Activated B cell treated with CpG ODN at 0.5 μM for 24 hours (primary cell): ENCODE results near the gene TENM4. TPM values are rescaled to one million over a fixed set of nuclear protein-coding genes. Genes with fewer than 3 reads are reported as not detected.

ENCODE experiments used
- ATAC-seq: fragments of 200-7000 bp; cut with Tn5 transposase; one replicate; pipeline ENCODE4 v1.10.0; 2021; ENCODE audit warnings: low read depth, mild to moderate bottlenecking, moderate library complexity
- CTCF ChIA-PET: fragments of 350-600 bp; sonication (Branson Sonifier 250); formaldehyde crosslinking; loops from one replicate; lab custom pipeline; 2021; ENCODE audit warnings: antibody characterized with exemption; lab: Charles Lee
- POLR2A ChIA-PET: fragments of 350-600 bp; sonication (Branson Sonifier 250); formaldehyde crosslinking; loops from one replicate; lab custom pipeline; 2021; ENCODE audit warnings: antibody characterized with exemption; lab: Charles Lee
- DNase-seq: peaks from one replicate; pipeline ENCODE4 v3.0.0; 2022
- H3K27ac Mint-ChIP-seq: one replicate; pipeline ENCODE4 v1.8.0; 2020; ENCODE audit warnings: mixed read lengths
- H3K27me3 Mint-ChIP-seq: one replicate; pipeline ENCODE4 v1.8.0; 2021; ENCODE audit warnings: mixed read lengths
- H3K36me3 Mint-ChIP-seq: one replicate; pipeline ENCODE4 v1.8.0; 2021; ENCODE audit warnings: low read depth, mixed read lengths
- H3K4me1 Mint-ChIP-seq: one replicate; pipeline ENCODE4 v1.8.0; 2021; ENCODE audit warnings: mixed read lengths
- H3K4me3 Mint-ChIP-seq: one replicate; pipeline ENCODE4 v1.8.0; 2020; ENCODE audit warnings: mild to moderate bottlenecking, mixed read lengths
- H3K9me3 Mint-ChIP-seq: one replicate; pipeline ENCODE4 v1.8.0; 2020; ENCODE audit warnings: mixed read lengths
- CTCF ChIP-seq: fragments of 200-600 bp; IDR thresholded peaks from one replicate; pipeline ENCODE4 v1.8.0; 2022; ENCODE audit warnings: antibody characterized with exemption, mild to moderate bottlenecking
- intact Hi-C: fragments of 100-400 bp; cut with micrococcal nuclease; formaldehyde crosslinking; loops from one replicate; pipeline ENCODE4 v1.15.1; 2024
- total RNA-seq: library from RNA; stranded (reverse); gene quantifications from 2 replicates; pipeline ENCODE4 v1.2.3, GENCODE V29; 2022

TENM4 gene
- total RNA-seq, 1 donor from 2014 or later: 2.4 TPM

- Mint-ChIP-seq H3K9me3 (no peaks in the 10 kb centered on the region), H3K4me3 (no peak overlapping the region), H3K36me3 (no peaks in the 10 kb centered on the region), H3K27ac (no peak overlapping the region), H3K27me3 (no peaks in the 10 kb centered on the region), H3K4me1 (no peaks in the 10 kb centered on the region)
- ATAC-seq: no peak
- no peak for DNase-seq
- ChIA-PET CTCF (no interaction called here), POLR2A (no interaction called here)
- no peak for TF ChIP-seq CTCF
- intact Hi-C loops: no loop called here
Measured at GRCh38 chr11:79261684-79262083, 179.1 kb downstream of the TENM4 start.

GRCh38 chr11:79259800-79260199, 181.0 kb downstream of the TENM4 start:
- intact Hi-C loops: no loop called here
- Mint-ChIP-seq H3K4me3 (no peak overlapping the region), H3K36me3 (no peaks in the 10 kb centered on the region), H3K27ac (no peak overlapping the region), H3K4me1 (no peaks in the 10 kb centered on the region), H3K9me3 (no peaks in the 10 kb centered on the region), H3K27me3 (no peaks in the 10 kb centered on the region)
- no peak for DNase-seq
- ATAC-seq: no peak
- no peak for TF ChIP-seq CTCF
- ChIA-PET CTCF (no interaction called here), POLR2A (no interaction called here)

GRCh38 chr11:79258576-79258975, 182.3 kb downstream of the TENM4 start:
- DNase-seq (no peak), ATAC-seq (no peak)
- H3K4me3 Mint-ChIP-seq: no peak overlapping the region
- no peak overlapping the region for H3K27ac Mint-ChIP-seq
- no peaks in the 10 kb centered on the region for H3K9me3 Mint-ChIP-seq
- H3K4me1 Mint-ChIP-seq: no peaks in the 10 kb centered on the region
- no peaks in the 10 kb centered on the region for H3K36me3 Mint-ChIP-seq
- no peaks in the 10 kb centered on the region for H3K27me3 Mint-ChIP-seq
- TF ChIP-seq CTCF: no peak
- POLR2A ChIA-PET: no interaction called here
- CTCF ChIA-PET: no interaction called here
- intact Hi-C loops: no loop called here

GRCh38 chr11:79255965-79256364, 184.9 kb downstream of the TENM4 start:
- no peaks in the 10 kb centered on the region for H3K4me1 Mint-ChIP-seq
- no peaks in the 10 kb centered on the region for H3K36me3 Mint-ChIP-seq
- ChIA-PET POLR2A (no interaction called here), CTCF (no interaction called here)
- H3K27ac Mint-ChIP-seq: no peak overlapping the region
- TF ChIP-seq CTCF: no peak
- DNase-seq: no peak
- intact Hi-C loops: no loop called here
- no peak overlapping the region for H3K4me3 Mint-ChIP-seq
- H3K9me3 Mint-ChIP-seq: no peaks in the 10 kb centered on the region
- H3K27me3 Mint-ChIP-seq: no peaks in the 10 kb centered on the region
- no peak for ATAC-seq

GRCh38 chr11:79253280-79253679, 187.6 kb downstream of the TENM4 start:
- no peaks in the 10 kb centered on the region for H3K36me3 Mint-ChIP-seq
- POLR2A ChIA-PET: no interaction called here
- intact Hi-C loops: no loop called here
- H3K4me3 Mint-ChIP-seq: no peak overlapping the region
- DNase-seq: no peak
- H3K4me1 Mint-ChIP-seq: no peaks in the 10 kb centered on the region
- H3K27me3 Mint-ChIP-seq: no peaks in the 10 kb centered on the region
- no peak overlapping the region for H3K27ac Mint-ChIP-seq
- ATAC-seq: no peak
- H3K9me3 Mint-ChIP-seq: no peaks in the 10 kb centered on the region
- CTCF ChIA-PET: no interaction called here
- TF ChIP-seq CTCF: no peak
